NOMO-1 (cell line): ENCODE measurements around the gene HNRNPUL1.

ENCODE experiments used
- DNase-seq, 2 experiments: peaks; one replicate each; lab custom pipeline; 2025; ENCODE audit not compliant: unreplicated experiment in 2 of 2; lab: John Stamatoyannopoulos, UW

The HNRNPUL1 gene

DNA sequence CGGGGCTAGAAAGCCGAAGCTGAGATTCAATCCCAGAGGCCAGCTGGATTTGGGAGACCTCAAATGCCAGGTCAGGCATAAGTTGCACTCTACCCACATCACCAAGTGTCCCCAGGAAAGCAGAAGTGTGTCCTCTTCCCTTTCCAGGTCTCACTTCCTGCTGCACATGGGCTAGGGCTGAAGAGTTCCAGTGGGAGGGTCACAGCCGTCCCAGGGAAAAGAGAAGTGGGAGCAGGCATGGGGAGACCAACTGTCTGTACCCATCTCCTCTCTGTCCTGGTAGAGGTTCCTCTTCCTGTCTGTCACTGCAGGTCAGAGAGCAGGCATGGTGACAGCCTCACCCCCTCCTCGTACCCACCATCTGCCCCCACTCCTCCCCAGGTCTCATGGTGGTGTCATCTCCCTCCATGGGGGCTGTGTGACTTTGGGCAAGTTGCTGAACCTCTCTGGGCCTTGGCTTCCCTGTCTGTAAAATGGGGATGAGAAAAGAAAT lies 30.4 kb upstream of the HNRNPUL1 start:
- peak; percentile 23 to 35 for DNase-seq

DNA sequence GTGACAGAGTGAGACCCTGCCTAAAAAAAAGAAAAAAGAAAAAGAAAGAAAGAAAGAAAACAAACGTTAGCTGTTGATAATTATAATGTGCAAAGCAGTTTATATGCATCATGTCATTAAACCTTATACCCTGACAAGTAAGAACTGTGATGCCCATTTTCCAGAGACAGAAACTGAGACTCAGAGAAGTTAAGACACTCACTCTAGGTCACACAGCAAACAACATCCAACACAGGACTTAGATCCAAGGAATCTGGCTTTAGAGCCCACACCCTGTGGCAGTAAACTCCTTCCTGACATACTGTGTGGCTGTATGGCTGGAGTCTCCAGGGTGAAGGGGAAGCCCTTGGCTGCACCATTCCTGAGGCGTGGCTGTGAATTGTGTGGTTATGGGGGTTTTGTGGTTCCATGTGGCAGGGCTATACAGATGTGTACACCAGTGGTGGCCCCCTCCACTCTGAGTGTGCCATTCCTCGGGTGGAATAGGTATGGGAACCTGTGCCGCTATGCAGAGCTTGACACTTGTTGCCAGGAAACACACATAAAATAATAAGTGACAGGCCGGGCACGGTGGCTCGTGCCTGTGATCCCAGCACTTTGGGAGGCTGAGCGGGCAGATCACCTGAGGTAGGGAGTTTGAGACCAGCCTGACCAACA lies 29.5 kb upstream of the HNRNPUL1 start:
- DNase-seq: no peak

- DNase-seq: no peak
Observed at GRCh38 chr19:41235480-41235879, 28.7 kb upstream of the HNRNPUL1 start.

- no peak for DNase-seq
Observed at GRCh38 chr19:41238244-41238643, 25.9 kb upstream of the HNRNPUL1 start.

DNA sequence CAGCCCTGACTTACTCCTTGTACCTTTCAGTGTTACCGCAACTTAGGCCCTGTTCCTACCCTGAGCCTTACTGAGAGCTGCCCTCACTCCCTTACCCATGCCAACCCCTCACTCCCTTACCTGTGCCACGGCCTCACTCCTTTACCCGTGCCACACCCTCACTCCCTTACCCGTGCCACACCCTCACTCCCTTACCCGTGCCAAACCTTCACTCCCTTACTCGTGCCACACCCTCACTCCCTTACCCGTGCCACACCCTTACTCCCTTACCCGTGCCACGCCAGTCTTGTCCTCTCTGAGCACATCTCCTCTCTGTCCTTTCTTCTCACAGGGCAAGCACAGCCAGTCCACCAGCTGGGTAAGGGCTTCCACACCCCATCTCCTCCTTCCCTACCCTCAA lies 24.8 kb upstream of the HNRNPUL1 start:
- DNase-seq: no peak

GRCh38 chr19:41239961-41240574 lies 24.1 kb upstream of the HNRNPUL1 start:
- DNase-seq: no peak

- DNase-seq: no peak
Observed at GRCh38 chr19:41241859-41242258, 22.3 kb upstream of the HNRNPUL1 start.

DNA sequence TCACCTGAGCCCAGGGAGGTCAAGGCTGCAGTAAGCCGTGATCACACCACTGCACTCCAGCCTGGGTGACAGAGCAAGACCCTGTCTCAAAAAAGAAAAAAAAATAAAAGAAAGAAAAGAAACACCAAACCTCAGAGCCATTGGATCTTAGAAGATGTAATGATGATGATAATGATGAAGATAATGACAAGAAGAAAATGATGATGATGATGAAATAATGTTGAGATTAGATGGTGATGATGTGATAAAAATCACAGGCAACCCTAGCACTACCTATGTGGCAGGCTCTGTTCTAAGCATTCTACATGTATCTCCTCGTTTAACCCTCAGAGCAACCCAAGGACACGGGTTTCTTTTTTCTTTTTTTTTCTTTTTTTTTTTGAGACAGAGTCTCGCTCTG lies 20.1 kb upstream of the HNRNPUL1 start:
- no peak for DNase-seq

GRCh38 chr19:41245843-41246242 lies 18.3 kb upstream of the HNRNPUL1 start:
- no peak for DNase-seq

DNA sequence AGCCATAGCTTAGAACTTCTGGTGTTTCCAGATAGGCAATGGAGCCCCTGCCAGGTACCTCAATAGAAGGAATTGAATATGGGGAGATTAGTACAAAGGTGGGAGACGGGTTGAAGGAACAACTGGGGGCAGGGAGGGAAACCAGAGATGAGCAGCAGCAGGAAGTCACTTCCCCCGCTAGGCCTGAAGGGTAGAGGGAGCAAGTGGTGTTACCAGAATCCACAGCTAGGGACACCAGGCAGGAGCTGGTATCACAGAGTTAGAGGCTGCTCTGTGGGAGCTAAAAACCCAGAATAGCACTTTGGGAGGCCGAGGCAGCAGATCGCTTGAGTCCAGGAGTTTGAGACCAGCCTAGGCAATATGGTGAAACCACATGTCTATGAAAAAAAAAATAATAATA lies 15.3 kb upstream of the HNRNPUL1 start:
- no peak for DNase-seq

- no peak for DNase-seq
Observed at GRCh38 chr19:41249707-41250423, 14.3 kb upstream of the HNRNPUL1 start.

DNA sequence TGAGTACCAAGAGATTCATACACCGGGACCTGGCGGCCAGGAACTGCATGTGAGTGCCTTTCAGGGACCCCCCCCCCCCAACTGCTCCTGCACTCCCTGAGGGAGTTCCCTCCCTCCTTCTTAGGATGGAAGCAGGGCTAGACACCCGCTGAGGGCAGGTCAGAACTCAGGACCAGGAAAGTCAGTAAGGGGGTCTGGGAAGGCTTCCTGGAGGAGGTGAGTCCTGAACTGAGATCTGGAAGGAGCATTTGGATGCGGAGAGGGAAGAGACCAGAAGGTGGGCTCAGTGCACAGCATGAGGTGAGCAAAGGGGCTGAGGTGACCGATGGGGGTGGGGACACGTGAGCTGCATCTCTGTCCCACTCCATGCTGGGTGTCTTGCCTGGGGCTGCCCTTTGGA lies 10.5 kb upstream of the HNRNPUL1 start:
- no peak for DNase-seq

- DNase-seq: no peak
Observed at GRCh38 chr19:41255171-41255570, 9.0 kb upstream of the HNRNPUL1 start.

- DNase-seq: no peak
Observed at GRCh38 chr19:41261474-41262190, 2.5 kb upstream of the HNRNPUL1 start.

DNA sequence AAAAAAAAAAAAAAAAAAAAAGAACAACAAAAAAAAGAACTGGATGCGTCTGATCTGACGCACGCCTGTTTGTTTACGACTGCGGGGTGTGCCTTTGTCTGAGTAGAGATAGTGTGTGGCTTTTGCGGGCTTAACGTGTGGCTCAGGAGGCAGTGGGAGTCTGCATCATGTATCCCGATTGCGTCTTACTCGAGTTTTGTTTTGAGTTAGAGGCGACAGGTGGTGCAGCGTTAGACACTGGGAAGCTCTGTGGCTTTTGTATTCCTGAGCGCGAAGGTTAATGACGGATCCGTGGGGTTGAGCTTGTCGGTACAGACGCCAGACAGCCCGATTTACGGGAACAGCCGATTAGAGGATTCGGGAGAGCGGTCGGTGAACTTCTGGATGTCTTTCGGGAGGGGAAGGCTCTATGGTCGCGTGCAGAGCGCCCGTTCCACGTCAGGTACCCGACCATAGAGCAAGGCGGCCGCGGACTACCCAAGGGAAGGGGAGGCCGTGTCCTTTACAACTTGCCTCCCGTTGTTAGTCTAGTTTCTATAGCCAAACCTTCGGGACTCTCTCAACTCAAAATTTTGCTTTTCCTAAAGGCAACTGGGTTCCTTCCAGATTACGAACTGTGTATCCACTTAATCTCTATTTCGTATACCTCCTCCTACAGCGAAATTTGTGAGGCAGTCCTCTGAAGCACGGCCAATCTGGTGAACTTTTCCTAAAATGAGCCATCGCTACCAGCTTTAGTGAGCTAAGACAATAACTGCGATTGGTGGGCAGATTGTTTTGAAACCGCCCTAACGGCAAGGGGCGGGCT lies 926 bp upstream of the HNRNPUL1 start:
- peak; percentile 35 to 64 for DNase-seq

GRCh38 chr19:41264581-41265394 lies 616 bp downstream of the HNRNPUL1 start:
- DNase-seq: peak; percentile 8 to 17

GRCh38 chr19:41265395-41266153 lies 1.4 kb downstream of the HNRNPUL1 start:
- DNase-seq: no peak

DNA sequence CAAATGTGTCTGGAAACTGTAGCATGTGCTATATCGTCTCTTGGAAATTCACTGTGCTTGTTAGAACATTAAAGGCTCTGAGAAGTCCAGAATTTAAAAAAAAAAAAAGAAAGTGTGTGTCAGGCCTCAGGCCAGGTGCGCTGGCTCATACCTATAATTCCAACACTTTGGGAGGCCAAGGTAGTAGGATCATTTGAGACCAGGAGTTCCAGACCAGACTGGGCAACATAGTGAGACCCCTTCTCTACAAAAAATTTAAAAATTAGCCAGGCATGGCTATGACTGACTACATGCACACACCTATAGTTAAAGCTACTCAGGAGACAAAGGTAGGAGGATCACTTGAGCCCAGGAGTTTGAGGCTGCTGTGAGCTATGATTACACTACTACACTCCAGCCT lies 4.9 kb downstream of the HNRNPUL1 start:
- no peak for DNase-seq

- DNase-seq: no peak
Observed at GRCh38 chr19:41269571-41269970, 5.4 kb downstream of the HNRNPUL1 start.
